A549 (cell line): ENCODE results near the gene ATG9A. TPM values are rescaled to one million over a fixed set of nuclear protein-coding genes. Genes with fewer than 3 reads are reported as not detected.

ENCODE experiments used
- ATAC-seq, 2 experiments: fragments of 200-7000 bp in 1 of 2; fragments of >200 bp in 1 of 2; cut with Nextera tagmentation in 1 of 2; cut with Tn5 transposase in 1 of 2; 3 replicates each; pipeline versions ENCODE4 v1.8.0 to v1.9.1; 2018 to 2020; ENCODE audit warnings: mild to moderate bottlenecking in 1 of 2, moderate library complexity in 1 of 2
- CTCF ChIA-PET: fragments of 300-600 bp; sonication (Branson Sonifier 250); formaldehyde crosslinking; extraction: SDS; loops from one replicate; lab custom pipeline; 2021; ENCODE audit warnings: antibody characterized with exemption, inconsistent platforms; lab: Yijun Ruan, JAX
- POLR2A ChIA-PET: fragments of 350-600 bp; formaldehyde crosslinking; extraction: SDS; loops from one replicate; lab custom pipeline; 2021; ENCODE audit warnings: antibody characterized with exemption, inconsistent platforms; lab: Yijun Ruan, JAX
- DNase-seq, 2 experiments: peaks; one replicate each; pipeline versions ENCODE4 v3.0.0 to v3.0.0-alpha.2; 2011 to 2016; ENCODE audit warnings: low read depth in 1 of 2, low spot score in 1 of 2
- FAIRE-seq: peaks from 2 replicates; lab custom pipeline; 2011; peaks lifted over from hg19 to GRCh38; lab: Jason Lieb, UNC
- H3K27ac ChIP-seq, 2 experiments: fragments of >200 bp; sonication (Bioruptor Twin); formaldehyde crosslinking; 3 replicates each; pipeline ENCODE4 v1.5.1; 2016 to 2017
- H3K4me1 ChIP-seq: fragments of >200 bp; sonication (Bioruptor Twin); formaldehyde crosslinking; 3 replicates; pipeline ENCODE4 v1.6.1; 2016
- H3K4me2 ChIP-seq: fragments of >200 bp; sonication (Bioruptor Twin); formaldehyde crosslinking; 3 replicates; pipeline ENCODE4 v1.6.1; 2016
- H3K4me3 ChIP-seq: fragments of >200 bp; sonication (Bioruptor Twin); formaldehyde crosslinking; 3 replicates; pipeline ENCODE4 v1.5.1; 2016
- H3K9me3 ChIP-seq: fragments of >200 bp; sonication (Bioruptor Twin); formaldehyde crosslinking; 3 replicates; pipeline ENCODE4 v1.6.1; 2016
- BHLHE40 ChIP-seq: IDR thresholded peaks from 2 replicates; pipeline ENCODE4 v1.6.1; 2012; ENCODE audit warnings: low read depth, low read length, inconsistent platforms
- CBX2 ChIP-seq: fragments of 200-600 bp; sonication (generic); IDR thresholded peaks from 2 replicates; pipeline ENCODE4 v1.6.1; 2016; ENCODE audit warnings: low read depth, mild to moderate bottlenecking, borderline replicate concordance
- CBX8 ChIP-seq: fragments of 200-600 bp; sonication (generic); IDR thresholded peaks from 2 replicates; pipeline ENCODE4 v1.6.1; 2016
- CEBPB ChIP-seq, 2 experiments: fragments of >200 bp in 1 of 2; sonication (Bioruptor Twin) in 1 of 2; formaldehyde crosslinking in 1 of 2; IDR thresholded peaks; 2 replicates each; pipeline ENCODE4 v1.6.1; 2012 to 2016
- FOSB ChIP-seq: fragments of 250-450 bp; sonication (Bioruptor Pico); IDR thresholded peaks from 2 replicates; pipeline ENCODE4 v1.5.0; 2020; ENCODE audit warnings: mild to moderate bottlenecking, moderate library complexity
- FOSL2 ChIP-seq, 2 experiments: fragments of 450-650 bp in 1 of 2; fragments of >200 bp in 1 of 2; sonication (Bioruptor Twin) in 1 of 2; formaldehyde crosslinking; IDR thresholded peaks; 2 replicates each; pipeline versions ENCODE4 v1.5.0 to v1.6.1; 2016 to 2020; ENCODE audit warnings: mild to moderate bottlenecking in 1 of 2, moderate library complexity in 1 of 2
- GATA3 ChIP-seq: IDR thresholded peaks from 2 replicates; pipeline ENCODE4 v1.6.1; 2012; ENCODE audit warnings: borderline replicate concordance
- HOXB5 ChIP-seq: fragments of 250-450 bp; sonication (Bioruptor Pico); IDR thresholded peaks from 2 replicates; pipeline ENCODE4 v1.5.0; 2020; ENCODE audit warnings: mild to moderate bottlenecking, moderate library complexity
- JUN ChIP-seq, 2 experiments: fragments of >200 bp; sonication (Bioruptor Twin); formaldehyde crosslinking; IDR thresholded peaks; 2 replicates in 1 of 2; 3 replicates in 1 of 2; pipeline ENCODE4 v1.6.1; 2016 to 2017
- JUNB ChIP-seq: fragments of >200 bp; sonication (Bioruptor Twin); formaldehyde crosslinking; IDR thresholded peaks from 2 replicates; pipeline ENCODE4 v1.6.1; 2016
- KDM5A ChIP-seq: fragments of 200-600 bp; sonication (generic); IDR thresholded peaks from 2 replicates; pipeline ENCODE4 v1.6.1; 2016; ENCODE audit warnings: antibody characterized with exemption, mild to moderate bottlenecking
- MYC ChIP-seq: IDR thresholded peaks from 2 replicates; pipeline ENCODE4 v1.6.1; 2012; ENCODE audit warnings: mild to moderate bottlenecking, inconsistent platforms, low read length, improper control_type of control experiment, borderline replicate concordance
- NFE2L2 ChIP-seq: fragments of 150-350 bp; conservative IDR thresholded peaks from 2 replicates; pipeline ENCODE4 v1.6.1; 2014; ENCODE audit warnings: low read length
- NPAS2 ChIP-seq: fragments of 250-450 bp; sonication (Bioruptor Pico); IDR thresholded peaks from 2 replicates; pipeline ENCODE4 v1.8.0; 2022; ENCODE audit warnings: mild to moderate bottlenecking, moderate library complexity, borderline replicate concordance
- NR3C1 ChIP-seq: fragments of >200 bp; sonication (Bioruptor Twin); formaldehyde crosslinking; IDR thresholded peaks from 3 replicates; pipeline ENCODE4 v1.6.1; 2017
- POLR2AphosphoS2 ChIP-seq: conservative IDR thresholded peaks from 2 replicates; pipeline ENCODE4 v1.6.1; 2012; ENCODE audit warnings: low read length, improper control_type of control experiment, inconsistent platforms
- RAD21 ChIP-seq, 2 experiments: fragments of >200 bp in 1 of 2; sonication (Bioruptor Twin) in 1 of 2; formaldehyde crosslinking in 1 of 2; IDR thresholded peaks in 1 of 2; conservative IDR thresholded peaks in 1 of 2; 2 replicates in 1 of 2; 3 replicates in 1 of 2; pipeline ENCODE4 v1.6.1; 2012 to 2018; ENCODE audit warnings: inconsistent platforms in 1 of 2
- RARB ChIP-seq: fragments of 250-450 bp; sonication (Bioruptor Pico); IDR thresholded peaks from 2 replicates; pipeline ENCODE4 v1.8.0; 2021; ENCODE audit warnings: mild to moderate bottlenecking, moderate library complexity
- SMC3 ChIP-seq: fragments of >200 bp; sonication (Bioruptor Twin); formaldehyde crosslinking; IDR thresholded peaks from 3 replicates; pipeline ENCODE4 v1.6.1; 2018; ENCODE audit warnings: inconsistent platforms
- TFCP2L1 ChIP-seq: fragments of 250-450 bp; sonication (Bioruptor Pico); IDR thresholded peaks from 2 replicates; pipeline ENCODE4 v1.5.0; 2021; ENCODE audit warnings: mild to moderate bottlenecking
- TP53 ChIP-seq: fragments of 250-450 bp; sonication (Bioruptor Pico); IDR thresholded peaks from 2 replicates; pipeline ENCODE4 v1.5.0; 2021; ENCODE audit warnings: mild to moderate bottlenecking, moderate library complexity
- ZC3H11A ChIP-seq: fragments of 450-650 bp; IDR thresholded peaks from 2 replicates; pipeline ENCODE4 v1.6.1; 2014; ENCODE audit warnings: antibody characterized with exemption, mild to moderate bottlenecking
- ZFP36 ChIP-seq: fragments of 450-650 bp; IDR thresholded peaks from 2 replicates; pipeline ENCODE4 v1.6.1; 2014; ENCODE audit warnings: borderline replicate concordance; ENCODE audit not compliant: partially characterized antibody
- ZSCAN20 ChIP-seq: fragments of 250-450 bp; sonication (Bioruptor Pico); IDR thresholded peaks from 2 replicates; pipeline ENCODE4 v1.8.0; 2022; ENCODE audit warnings: mild to moderate bottlenecking, moderate library complexity
- WGBS: methylation state at CpG from one replicate; pipeline ENCODE4 v1.1.6; 2017; ENCODE audit errors: missing lambda C conversion rate; 5-methylcytosine and 5-hydroxymethylcytosine counted together
- polyA plus RNA-seq, 4 experiments: library from polyadenylated mRNA; depleted of rRNA in 3 of 4; stranded (reverse); fragments of >200 nt; fragmentation: RNase III in 1 of 4; extraction: RNeasy Plus Mini Kit Qiagen cat#74134 plus additional on column Dnase treatment in 1 of 4; gene quantifications; 2 replicates in 3 of 4; 3 replicates in 1 of 4; pipeline ENCODE4 v1.2.3, GENCODE V29; 2011 to 2017
- TF ChIP-seq, protein P1 (sequence below): IDR thresholded peaks from 2 replicates; pipeline ENCODE4 v1.6.1; 2012; ENCODE audit warnings: low read depth, borderline replicate concordance
- TF ChIP-seq, protein P2 (sequence below): fragments of 200-600 bp; sonication (generic); IDR thresholded peaks from 2 replicates; pipeline ENCODE4 v1.6.1; 2016; ENCODE audit warnings: antibody characterized with exemption, mild to moderate bottlenecking, moderate library complexity
- TF ChIP-seq, protein P3 (sequence below): fragments of >200 bp; sonication (Bioruptor Twin); formaldehyde crosslinking; IDR thresholded peaks from 2 replicates; pipeline ENCODE4 v1.6.1; 2016
- TF ChIP-seq, protein P4 (sequence below): fragments of >200 bp; sonication (Bioruptor Twin); formaldehyde crosslinking; IDR thresholded peaks from 3 replicates; pipeline ENCODE4 v1.5.1; 2016
- TF ChIP-seq, protein P5 (sequence below): IDR thresholded peaks from 2 replicates; pipeline ENCODE4 v1.6.1; 2012
- TF ChIP-seq, protein P6 (sequence below): IDR thresholded peaks from 2 replicates; pipeline ENCODE4 v1.6.1; 2012
- TF ChIP-seq, protein P7 (sequence below): fragments of 250-450 bp; sonication (Bioruptor Pico); IDR thresholded peaks from 2 replicates; pipeline ENCODE4 v1.5.0; 2021; ENCODE audit warnings: mild to moderate bottlenecking, moderate library complexity, borderline replicate concordance

The ATG9A gene
- polyA plus RNA-seq, 2 of the 4 experiments (the other 2 are of a cell fraction): 41.9 to 75.2 TPM

DNA sequence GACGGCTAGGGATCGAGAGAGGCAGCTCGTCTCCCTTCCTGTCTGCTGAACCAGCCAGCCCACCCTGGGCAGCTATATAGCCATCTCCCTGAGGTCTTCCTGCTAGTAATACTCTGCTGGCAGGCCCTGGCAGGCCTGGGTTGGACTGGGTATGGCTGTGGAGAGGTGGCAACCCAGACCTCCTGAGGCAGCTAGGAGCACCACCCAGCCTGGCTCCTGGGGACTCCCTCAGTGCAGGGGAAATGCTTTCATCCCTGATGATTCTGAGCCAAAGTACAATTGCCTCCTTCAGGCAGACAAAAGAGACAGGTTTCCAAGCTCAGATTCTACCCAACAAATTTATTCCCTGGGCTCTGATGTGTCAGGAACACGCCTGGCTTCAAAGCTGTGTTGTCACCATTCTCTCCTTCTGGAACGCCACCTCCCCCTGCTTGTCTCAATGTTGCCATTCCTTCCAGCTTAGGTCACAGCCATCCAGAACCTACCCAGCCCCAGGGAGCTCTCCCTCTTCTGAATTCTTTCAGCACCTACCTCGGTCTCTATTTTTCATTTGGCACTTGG is 45.0 kb upstream of the ATG9A start:
- H3K4me1 ChIP-seq: peaks cover 79% of the 10 kb centered on the region
- POLR2A ChIA-PET: interaction anchor here (0.6 to 2.8 kb wide), 13 partner anchors 10 to 114 kb away, joined by 3 to 65 read pairs (median 7); partner anchors contain the start of genes ABCB6, ANKZF1, ATG9A and CNPPD1
- TF ChIP-seq NFE2L2 (no peak), MYC (no peak; the same call in 1 of the 2 replicates), JUNB (no peak), BHLHE40 (no peak), GATA3 (peak; percentile 66; the same call in 1 of the 2 replicates), TP53 (CRISPR knock-in tag) (no peak), POLR2AphosphoS2 (no peak), RAD21 (conservative IDR thresholded peaks at IDR 0.05 in 1 of 2, IDR thresholded peaks at IDR 0.05 in 1 of 2) (peak; percentile 2 to 23; a peak in 1 of 5 replicates), RARB (CRISPR knock-in tag) (no peak), CBX8 (no peak), ZSCAN20 (CRISPR knock-in tag) (no peak), CBX2 (no peak), FOSB (CRISPR knock-in tag) (no peak), JUN (IDR thresholded peaks at IDR 0.05) (peak in 1 of 2 experiments; percentile 27; a peak in 1 of 5 replicates), ZFP36 (no peak), CEBPB (IDR thresholded peaks at IDR 0.05) (peak in 1 of 2 experiments; percentile 32; a peak in 1 of 4 replicates), FOSL2 (IDR thresholded peaks at IDR 0.05) (peak; percentile 28; the same call in 1 of the 2 replicates), FOSL2 (CRISPR knock-in tag; IDR thresholded peaks at IDR 0.05) (peak; percentile 75), NR3C1 (no peak), ZC3H11A (no peak), NPAS2 (CRISPR knock-in tag) (no peak), TFCP2L1 (CRISPR knock-in tag) (no peak), SMC3 (no peak; the same call in 2 of the 3 replicates), HOXB5 (CRISPR knock-in tag) (peak; percentile 24; the same call in 1 of the 2 replicates), KDM5A (no peak)
- TF ChIP-seq, protein P1, sequence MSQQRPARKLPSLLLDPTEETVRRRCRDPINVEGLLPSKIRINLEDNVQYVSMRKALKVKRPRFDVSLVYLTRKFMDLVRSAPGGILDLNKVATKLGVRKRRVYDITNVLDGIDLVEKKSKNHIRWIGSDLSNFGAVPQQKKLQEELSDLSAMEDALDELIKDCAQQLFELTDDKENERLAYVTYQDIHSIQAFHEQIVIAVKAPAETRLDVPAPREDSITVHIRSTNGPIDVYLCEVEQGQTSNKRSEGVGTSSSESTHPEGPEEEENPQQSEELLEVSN: no peak
- TF ChIP-seq, protein P2, sequence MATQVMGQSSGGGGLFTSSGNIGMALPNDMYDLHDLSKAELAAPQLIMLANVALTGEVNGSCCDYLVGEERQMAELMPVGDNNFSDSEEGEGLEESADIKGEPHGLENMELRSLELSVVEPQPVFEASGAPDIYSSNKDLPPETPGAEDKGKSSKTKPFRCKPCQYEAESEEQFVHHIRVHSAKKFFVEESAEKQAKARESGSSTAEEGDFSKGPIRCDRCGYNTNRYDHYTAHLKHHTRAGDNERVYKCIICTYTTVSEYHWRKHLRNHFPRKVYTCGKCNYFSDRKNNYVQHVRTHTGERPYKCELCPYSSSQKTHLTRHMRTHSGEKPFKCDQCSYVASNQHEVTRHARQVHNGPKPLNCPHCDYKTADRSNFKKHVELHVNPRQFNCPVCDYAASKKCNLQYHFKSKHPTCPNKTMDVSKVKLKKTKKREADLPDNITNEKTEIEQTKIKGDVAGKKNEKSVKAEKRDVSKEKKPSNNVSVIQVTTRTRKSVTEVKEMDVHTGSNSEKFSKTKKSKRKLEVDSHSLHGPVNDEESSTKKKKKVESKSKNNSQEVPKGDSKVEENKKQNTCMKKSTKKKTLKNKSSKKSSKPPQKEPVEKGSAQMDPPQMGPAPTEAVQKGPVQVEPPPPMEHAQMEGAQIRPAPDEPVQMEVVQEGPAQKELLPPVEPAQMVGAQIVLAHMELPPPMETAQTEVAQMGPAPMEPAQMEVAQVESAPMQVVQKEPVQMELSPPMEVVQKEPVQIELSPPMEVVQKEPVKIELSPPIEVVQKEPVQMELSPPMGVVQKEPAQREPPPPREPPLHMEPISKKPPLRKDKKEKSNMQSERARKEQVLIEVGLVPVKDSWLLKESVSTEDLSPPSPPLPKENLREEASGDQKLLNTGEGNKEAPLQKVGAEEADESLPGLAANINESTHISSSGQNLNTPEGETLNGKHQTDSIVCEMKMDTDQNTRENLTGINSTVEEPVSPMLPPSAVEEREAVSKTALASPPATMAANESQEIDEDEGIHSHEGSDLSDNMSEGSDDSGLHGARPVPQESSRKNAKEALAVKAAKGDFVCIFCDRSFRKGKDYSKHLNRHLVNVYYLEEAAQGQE: no peak
- TF ChIP-seq, protein P3, sequence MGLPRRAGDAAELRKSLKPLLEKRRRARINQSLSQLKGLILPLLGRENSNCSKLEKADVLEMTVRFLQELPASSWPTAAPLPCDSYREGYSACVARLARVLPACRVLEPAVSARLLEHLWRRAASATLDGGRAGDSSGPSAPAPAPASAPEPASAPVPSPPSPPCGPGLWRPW: no peak
- TF ChIP-seq, protein P4, sequence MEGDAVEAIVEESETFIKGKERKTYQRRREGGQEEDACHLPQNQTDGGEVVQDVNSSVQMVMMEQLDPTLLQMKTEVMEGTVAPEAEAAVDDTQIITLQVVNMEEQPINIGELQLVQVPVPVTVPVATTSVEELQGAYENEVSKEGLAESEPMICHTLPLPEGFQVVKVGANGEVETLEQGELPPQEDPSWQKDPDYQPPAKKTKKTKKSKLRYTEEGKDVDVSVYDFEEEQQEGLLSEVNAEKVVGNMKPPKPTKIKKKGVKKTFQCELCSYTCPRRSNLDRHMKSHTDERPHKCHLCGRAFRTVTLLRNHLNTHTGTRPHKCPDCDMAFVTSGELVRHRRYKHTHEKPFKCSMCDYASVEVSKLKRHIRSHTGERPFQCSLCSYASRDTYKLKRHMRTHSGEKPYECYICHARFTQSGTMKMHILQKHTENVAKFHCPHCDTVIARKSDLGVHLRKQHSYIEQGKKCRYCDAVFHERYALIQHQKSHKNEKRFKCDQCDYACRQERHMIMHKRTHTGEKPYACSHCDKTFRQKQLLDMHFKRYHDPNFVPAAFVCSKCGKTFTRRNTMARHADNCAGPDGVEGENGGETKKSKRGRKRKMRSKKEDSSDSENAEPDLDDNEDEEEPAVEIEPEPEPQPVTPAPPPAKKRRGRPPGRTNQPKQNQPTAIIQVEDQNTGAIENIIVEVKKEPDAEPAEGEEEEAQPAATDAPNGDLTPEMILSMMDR: no peak
- TF ChIP-seq, protein P5, sequence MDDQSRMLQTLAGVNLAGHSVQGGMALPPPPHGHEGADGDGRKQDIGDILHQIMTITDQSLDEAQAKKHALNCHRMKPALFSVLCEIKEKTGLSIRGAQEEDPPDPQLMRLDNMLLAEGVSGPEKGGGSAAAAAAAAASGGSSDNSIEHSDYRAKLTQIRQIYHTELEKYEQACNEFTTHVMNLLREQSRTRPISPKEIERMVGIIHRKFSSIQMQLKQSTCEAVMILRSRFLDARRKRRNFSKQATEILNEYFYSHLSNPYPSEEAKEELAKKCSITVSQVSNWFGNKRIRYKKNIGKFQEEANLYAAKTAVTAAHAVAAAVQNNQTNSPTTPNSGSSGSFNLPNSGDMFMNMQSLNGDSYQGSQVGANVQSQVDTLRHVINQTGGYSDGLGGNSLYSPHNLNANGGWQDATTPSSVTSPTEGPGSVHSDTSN: no peak
- TF ChIP-seq, protein P6, sequence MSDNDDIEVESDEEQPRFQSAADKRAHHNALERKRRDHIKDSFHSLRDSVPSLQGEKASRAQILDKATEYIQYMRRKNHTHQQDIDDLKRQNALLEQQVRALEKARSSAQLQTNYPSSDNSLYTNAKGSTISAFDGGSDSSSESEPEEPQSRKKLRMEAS: peak; percentile 73
- TF ChIP-seq, protein P7, sequence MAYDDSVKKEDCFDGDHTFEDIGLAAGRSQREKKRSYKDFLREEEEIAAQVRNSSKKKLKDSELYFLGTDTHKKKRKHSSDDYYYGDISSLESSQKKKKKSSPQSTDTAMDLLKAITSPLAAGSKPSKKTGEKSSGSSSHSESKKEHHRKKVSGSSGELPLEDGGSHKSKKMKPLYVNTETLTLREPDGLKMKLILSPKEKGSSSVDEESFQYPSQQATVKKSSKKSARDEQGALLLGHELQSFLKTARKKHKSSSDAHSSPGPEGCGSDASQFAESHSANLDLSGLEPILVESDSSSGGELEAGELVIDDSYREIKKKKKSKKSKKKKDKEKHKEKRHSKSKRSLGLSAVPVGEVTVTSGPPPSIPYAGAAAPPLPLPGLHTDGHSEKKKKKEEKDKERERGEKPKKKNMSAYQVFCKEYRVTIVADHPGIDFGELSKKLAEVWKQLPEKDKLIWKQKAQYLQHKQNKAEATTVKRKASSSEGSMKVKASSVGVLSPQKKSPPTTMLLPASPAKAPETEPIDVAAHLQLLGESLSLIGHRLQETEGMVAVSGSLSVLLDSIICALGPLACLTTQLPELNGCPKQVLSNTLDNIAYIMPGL (CRISPR knock-in tag): no peak

More for the DNA sequence above, 45.0 kb upstream of the ATG9A start:
- Histone ChIP-seq H3K9me3 (no peaks in the 10 kb centered on the region), H3K4me2 (peak overlapping the region; percentile 95), H3K27ac (peak overlapping the region; percentile 96 to 99), H3K4me3 (peak overlapping the region; percentile 29)
- peak; percentile 13 for FAIRE-seq
- ATAC-seq: peak; percentile 64 to 68
- peak; percentile 90 to 93 for DNase-seq
- WGBS: 6% methylated on average over 6 of the region's 6 CpGs
- CTCF ChIA-PET: interaction anchor here (0.8 to 16.2 kb wide), 14 partner anchors 11 to 294 kb away, joined by 3 to 540 read pairs (median 6); partner anchors contain the start of genes ABCB6, ANKZF1, ATG9A and CNPPD1
